NK-92 treated with Interleukin-12 subunit alpha and Interleukin-12 subunit beta, amount 100 ng/mL, for 24 hours (cell line): Measurements from ENCODE around the gene AOC3.
A peak's percentile ranks its signal among the peaks of the same experiment; 100 is the strongest.

Source experiments
- DNase-seq: peaks from one replicate; lab custom pipeline; 2025; lab: John Stamatoyannopoulos, UW

AOC3 gene

GRCh38 chr17:42850954-42851353 lies at the start of gene AOC3:
AOC3 (plus strand) TSS chr17:42851199; CDS start chr17:42851344, 145 bp downstream.
- no peak for DNase-seq

GRCh38 chr17:42803074-42803883 lies 47.7 kb upstream of the AOC3 start:
- no peak for DNase-seq

- DNase-seq: no peak
Observed at GRCh38 chr17:42804918-42805367, 46.1 kb upstream of the AOC3 start.

- DNase-seq: no peak
Observed at GRCh38 chr17:42806249-42806648, 44.8 kb upstream of the AOC3 start.

- no peak for DNase-seq
Observed at GRCh38 chr17:42809250-42809649, 41.7 kb upstream of the AOC3 start.

GRCh38 chr17:42814633-42815399 lies 36.2 kb upstream of the AOC3 start:
- no peak for DNase-seq

- no peak for DNase-seq
Observed at GRCh38 chr17:42817866-42818265, 33.1 kb upstream of the AOC3 start.

GRCh38 chr17:42818379-42818778 lies 32.6 kb upstream of the AOC3 start:
- no peak for DNase-seq

GRCh38 chr17:42819939-42820535 lies 31.0 kb upstream of the AOC3 start:
- peak; percentile 45 for DNase-seq

- no peak for DNase-seq
Observed at GRCh38 chr17:42821176-42821575, 29.8 kb upstream of the AOC3 start.

GRCh38 chr17:42827472-42827871 lies 23.5 kb upstream of the AOC3 start:
- no peak for DNase-seq

GRCh38 chr17:42830971-42831370 lies 20.0 kb upstream of the AOC3 start:
- DNase-seq: no peak

GRCh38 chr17:42832213-42832933 lies 18.6 kb upstream of the AOC3 start:
- DNase-seq: no peak

- DNase-seq: peak; percentile 87
Observed at GRCh38 chr17:42832934-42833766, 17.8 kb upstream of the AOC3 start, which contains the start of gene PSME3. PSME3 (plus strand) TSS chr17:42833397; CDS start chr17:42833632, 235 bp downstream.

GRCh38 chr17:42833767-42834422 lies 17.1 kb upstream of the AOC3 start:
- DNase-seq: no peak

- DNase-seq: no peak
Observed at GRCh38 chr17:42835732-42836131, 15.3 kb upstream of the AOC3 start.

- no peak for DNase-seq
Observed at GRCh38 chr17:42841975-42842685, 8.9 kb upstream of the AOC3 start.

- no peak for DNase-seq
Observed at GRCh38 chr17:42843358-42843934, 7.6 kb upstream of the AOC3 start.

GRCh38 chr17:42844271-42844670 lies 6.7 kb upstream of the AOC3 start, which contains the start of gene AOC2:
AOC2 (plus strand) TSS chr17:42844580; CDS start chr17:42844627, 47 bp downstream.
- DNase-seq: no peak
